ENCODE measurements around the gene PYGB.

PYGB gene

GRCh38 chr20:25270829-25271251 is 23.0 kb downstream of the PYGB start:
- TF ChIP-seq CTCF (IDR thresholded peaks at IDR 0.05; ENCODE audit: borderline replicate concordance, insufficient read depth, low read depth, low read length) = no peak
- H3K4me3 ChIP-seq (ENCODE audit: low read depth, low read length) = no peak overlapping the region

DNA sequence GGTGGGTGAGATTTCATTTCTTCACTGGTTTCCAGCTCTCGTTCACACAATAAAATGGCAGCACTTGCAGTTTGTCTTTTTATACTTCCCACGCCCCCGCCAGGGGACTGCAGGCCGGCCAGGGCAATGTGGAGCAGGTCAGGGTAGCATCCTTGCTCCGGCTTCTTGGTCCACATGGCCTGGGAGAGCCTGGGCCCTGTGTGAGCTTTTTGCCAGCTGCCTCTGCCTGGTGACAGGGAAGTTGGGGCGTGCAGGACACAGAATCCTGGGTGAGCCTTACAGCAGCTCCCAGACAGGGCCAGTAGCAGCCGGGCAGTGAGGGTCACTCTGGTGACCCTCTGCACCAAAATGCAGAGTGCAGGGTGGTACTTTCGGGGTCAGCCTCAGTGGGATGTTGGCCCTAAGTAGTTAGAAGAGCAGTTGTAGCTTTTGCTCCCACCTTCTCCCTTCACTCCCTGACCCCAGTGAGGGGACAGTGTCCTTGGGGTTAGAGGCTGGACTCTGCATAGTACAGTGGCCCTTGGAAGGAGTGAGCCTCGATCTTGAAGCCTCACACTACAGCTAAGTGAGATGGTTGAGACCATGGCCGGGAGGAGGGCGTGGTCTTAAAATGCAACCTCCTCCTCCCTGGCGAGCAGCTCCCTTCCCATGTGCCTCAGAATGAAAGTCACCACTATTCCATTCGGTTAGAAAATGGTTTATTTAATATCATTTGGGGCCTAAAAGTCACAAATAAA is 23.8 kb downstream of the PYGB start:
- no peak overlapping the region for H3K4me3 ChIP-seq (ENCODE audit: low read depth, low read length)
- TF ChIP-seq CTCF (IDR thresholded peaks at IDR 0.05; ENCODE audit: borderline replicate concordance, insufficient read depth, low read depth, low read length) = no peak

GRCh38 chr20:25272223-25273000 is 24.5 kb downstream of the PYGB start:
- no peak for TF ChIP-seq CTCF (IDR thresholded peaks at IDR 0.05; ENCODE audit: borderline replicate concordance, insufficient read depth, low read depth, low read length)
- H3K4me3 ChIP-seq (ENCODE audit: low read depth, low read length) = no peak overlapping the region

DNA sequence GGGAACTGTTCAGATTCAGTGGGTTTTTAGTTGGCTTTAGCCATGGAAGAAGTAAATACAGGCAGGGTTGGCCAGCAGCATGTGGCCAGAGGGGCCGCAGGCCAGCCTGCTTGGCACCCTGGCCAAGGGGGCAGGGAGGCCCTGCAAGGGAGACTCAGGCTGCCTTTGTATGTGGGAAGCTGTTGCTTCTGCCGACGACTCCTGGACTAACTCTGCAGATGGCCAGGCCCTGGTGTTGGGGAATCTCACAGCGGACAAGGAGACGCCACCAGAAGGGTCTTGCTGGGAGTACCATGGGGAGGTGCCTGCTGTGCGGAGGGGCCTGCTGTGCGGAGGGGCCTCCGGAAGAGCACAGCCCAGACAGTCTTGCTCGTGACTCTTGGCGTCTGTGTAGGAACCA is 25.2 kb downstream of the PYGB start:
- TF ChIP-seq CTCF (IDR thresholded peaks at IDR 0.05; ENCODE audit: borderline replicate concordance, insufficient read depth, low read depth, low read length) = no peak
- H3K4me3 ChIP-seq (ENCODE audit: low read depth, low read length) = no peak overlapping the region

DNA sequence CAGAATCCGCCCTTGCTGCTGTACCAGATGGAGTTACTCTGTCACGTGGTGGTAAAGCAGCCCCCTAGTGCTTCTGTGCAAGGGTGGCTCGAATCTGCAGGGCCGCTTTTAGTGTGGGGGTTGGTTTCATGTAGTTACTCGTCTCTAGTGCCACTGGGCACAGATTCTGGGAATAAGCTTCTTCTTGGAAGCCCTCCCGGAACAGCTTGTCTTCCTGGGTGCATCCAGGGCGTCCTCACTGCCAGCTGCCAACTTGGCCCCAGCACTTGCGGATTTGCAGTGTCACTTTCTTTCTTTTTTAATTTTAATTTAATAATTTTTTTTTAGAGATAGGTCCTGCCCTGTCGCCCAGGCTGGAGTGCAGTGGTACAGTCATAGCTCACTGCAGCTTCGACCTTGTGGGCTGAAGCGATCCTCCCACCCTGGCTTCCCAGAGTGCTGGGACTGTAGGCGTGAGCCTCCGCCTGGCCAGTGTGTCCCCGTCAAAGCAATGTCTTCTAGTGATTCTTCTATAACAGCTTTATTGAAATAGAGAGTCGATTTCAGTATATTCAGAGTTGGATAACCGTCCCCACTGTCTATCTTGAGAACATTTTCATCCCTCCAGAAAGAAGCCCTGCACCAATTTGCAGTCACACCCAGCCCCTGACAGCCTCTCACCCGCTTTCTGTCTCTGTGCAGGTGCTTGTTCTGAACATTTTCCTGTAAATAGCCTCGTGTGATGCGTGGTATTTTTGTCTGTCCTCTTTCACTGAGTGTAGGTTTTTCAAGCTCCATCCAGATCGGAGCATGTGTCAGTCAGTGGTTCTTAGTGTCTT is 25.9 kb downstream of the PYGB start:
- H3K4me3 ChIP-seq (ENCODE audit: low read depth, low read length) = no peak overlapping the region
- TF ChIP-seq CTCF (IDR thresholded peaks at IDR 0.05; ENCODE audit: borderline replicate concordance, insufficient read depth, low read depth, low read length) = no peak

DNA sequence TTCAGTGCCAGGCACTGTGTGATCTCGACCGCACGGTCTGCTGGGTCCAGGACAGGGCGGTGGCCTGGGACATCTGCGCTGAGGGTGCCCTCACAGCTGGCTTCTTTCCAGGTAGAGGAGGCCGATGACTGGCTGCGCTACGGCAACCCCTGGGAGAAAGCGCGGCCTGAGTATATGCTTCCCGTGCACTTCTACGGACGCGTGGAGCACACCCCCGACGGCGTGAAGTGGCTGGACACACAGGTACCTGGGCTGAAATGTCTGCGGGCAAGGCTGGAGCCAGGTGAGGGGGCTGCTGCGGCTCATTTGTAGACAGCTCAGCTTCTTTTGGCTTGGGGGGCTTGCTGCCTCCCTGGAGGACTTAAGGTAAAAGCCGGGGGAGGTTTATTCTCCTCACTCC is 26.6 kb downstream of the PYGB start:
- no peak overlapping the region for H3K4me3 ChIP-seq (ENCODE audit: low read depth, low read length)
- no peak for TF ChIP-seq CTCF (IDR thresholded peaks at IDR 0.05; ENCODE audit: borderline replicate concordance, insufficient read depth, low read depth, low read length)

All from GM12875 (cell line).